ENCODE measurements around the gene ARF1. TPM values are rescaled to one million over a fixed set of nuclear protein-coding genes. Genes with fewer than 3 reads are reported as not detected.

ARF1 gene
- total and polyA plus RNA-seq, 10 of the 15 experiments (the other 5 are each of a cell fraction or from before 2014, with no cell fraction given), result 48.4 to 508 (median 283) TPM

- no peak for ATAC-seq
- CTCF ChIA-PET, result interaction anchor here (0.6 kb wide), 1 partner anchor 73 kb away, joined by 3 read pairs; no protein-coding TSS in a partner anchor
- no peaks in the 10 kb centered on the region for H3K27me3 ChIP-seq (replicated peaks in 1 of 2; ENCODE audit: control insufficient read depth in 2 of 2, insufficient read depth in 2 of 2, low read length in 1 of 2)
- H3K4me3 ChIP-seq, result no peak overlapping the region
- POLR2A ChIA-PET, result no interaction called here
- no peak for DNase-seq (ENCODE audit: low read depth, low spot score)
- H3K4me2 ChIP-seq (ENCODE audit: control insufficient read depth, insufficient read depth), result no peak overlapping the region
- no peak for FAIRE-seq
- no peak overlapping the region for H3K27ac ChIP-seq (ENCODE audit: control insufficient read depth, insufficient read depth)
- TF ChIP-seq NR2C2 (IDR thresholded peaks at IDR 0.05; ENCODE audit: borderline replicate concordance, control insufficient read depth, insufficient read length, low read depth), result peak; percentile 6
- TF ChIP-seq PKNOX1 (IDR thresholded peaks at IDR 0.05), result no peak
- H3K4me1 ChIP-seq (ENCODE audit: control insufficient read depth, insufficient read depth, low read length), result no peaks in the 10 kb centered on the region
- H2AFZ ChIP-seq (ENCODE audit: control insufficient read depth, low read depth, low read length), result no peak overlapping the region
- 54% methylated on average over 5 of the region's 5 CpGs for WGBS (ENCODE audit: insufficient coverage, insufficient replicate concordance, low lambda C conversion rate, missing lambda C conversion rate)
- H3K9ac ChIP-seq (ENCODE audit: control insufficient read depth, insufficient read depth, low read length), result no peak overlapping the region
- in situ Hi-C loops (cut with MboI) (no loop called here), intact Hi-C loops (cut with micrococcal nuclease; ENCODE audit: unreplicated experiment) (loop anchor here (5.0 to 10.0 kb wide), 2 partner anchors 70 to 308 kb away; no protein-coding TSS in a partner anchor)
- H3K9me3 ChIP-seq (replicated peaks; ENCODE audit: control insufficient read depth, insufficient read depth, low read length), result no peaks in the 10 kb centered on the region
- no TSS peak for BruUV-seq (replicated peaks)
- H3K36me3 ChIP-seq (ENCODE audit: control insufficient read depth in 2 of 2, insufficient read depth in 2 of 2, low read length in 1 of 2), result no peaks in the 10 kb centered on the region
- no peaks in the 10 kb centered on the region for H3K79me2 ChIP-seq (ENCODE audit: control insufficient read depth, insufficient read depth, low read length)
- RAD21 ChIA-PET (ENCODE audit: unreplicated experiment), result interaction anchor here (1.5 to 2.3 kb wide), 2 partner anchors 73 to 74 kb away, joined by 4 to 17 read pairs; no protein-coding TSS in a partner anchor
- no peaks in the 10 kb centered on the region for H4K20me1 ChIP-seq (ENCODE audit: control insufficient read depth, insufficient read depth)
- SMC1A ChIA-PET (ENCODE audit: uncharacterized antibody, unreplicated experiment), result no interaction called here
Observed at GRCh38 chr1:228072658-228073043, 9.9 kb upstream of the ARF1 start.

- no peak for FAIRE-seq
- TF ChIP-seq, protein P1, sequence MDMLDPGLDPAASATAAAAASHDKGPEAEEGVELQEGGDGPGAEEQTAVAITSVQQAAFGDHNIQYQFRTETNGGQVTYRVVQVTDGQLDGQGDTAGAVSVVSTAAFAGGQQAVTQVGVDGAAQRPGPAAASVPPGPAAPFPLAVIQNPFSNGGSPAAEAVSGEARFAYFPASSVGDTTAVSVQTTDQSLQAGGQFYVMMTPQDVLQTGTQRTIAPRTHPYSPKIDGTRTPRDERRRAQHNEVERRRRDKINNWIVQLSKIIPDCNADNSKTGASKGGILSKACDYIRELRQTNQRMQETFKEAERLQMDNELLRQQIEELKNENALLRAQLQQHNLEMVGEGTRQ (IDR thresholded peaks at IDR 0.05; ENCODE audit: borderline replicate concordance, low read depth, low read length), result no peak
- TF ChIP-seq CUX1 (IDR thresholded peaks at IDR 0.05; ENCODE audit: insufficient replicate concordance, low read depth, low read length), result no peak
- no peak for TF ChIP-seq ZNF24 (IDR thresholded peaks at IDR 0.05)
- no peak for TF ChIP-seq ZBED1 (IDR thresholded peaks at IDR 0.05; ENCODE audit: borderline replicate concordance)
- TF ChIP-seq PML (IDR thresholded peaks at IDR 0.05; ENCODE audit: low read length), result no peak
Observed at GRCh38 chr1:228073061-228073856, 9.2 kb upstream of the ARF1 start.

More at GRCh38 chr1:228073061-228073856, 9.2 kb upstream of the ARF1 start:
- no peaks in the 10 kb centered on the region for H3K4me1 ChIP-seq (ENCODE audit: control insufficient read depth, insufficient read depth, low read length)
- ChIA-PET SMC1A (ENCODE audit: uncharacterized antibody, unreplicated experiment) (interaction anchor here (0.8 to 1.7 kb wide), 4 partner anchors 48 to 75 kb away, joined by 3 to 4 read pairs (median 4); no protein-coding TSS in a partner anchor), CTCF (interaction anchor here (0.6 to 2.7 kb wide), 4 partner anchors 68 to 75 kb away, joined by 3 to 16 read pairs (median 9); no protein-coding TSS in a partner anchor), RAD21 (ENCODE audit: unreplicated experiment) (interaction anchor here (1.0 to 2.3 kb wide), 3 partner anchors 67 to 75 kb away, joined by 3 to 17 read pairs (median 4); no protein-coding TSS in a partner anchor), POLR2A (no interaction called here)
- no peak for DNase-seq (ENCODE audit: low read depth, low spot score)
- no peak overlapping the region for H2AFZ ChIP-seq (ENCODE audit: control insufficient read depth, low read depth, low read length)
- H3K9ac ChIP-seq (ENCODE audit: control insufficient read depth, insufficient read depth, low read length), result no peak overlapping the region
- intact Hi-C loops (cut with micrococcal nuclease; ENCODE audit: unreplicated experiment), result loop anchor here (5.0 to 10.0 kb wide), 2 partner anchors 71 to 308 kb away; no protein-coding TSS in a partner anchor
- no TSS peak for BruUV-seq (replicated peaks)
- WGBS (ENCODE audit: insufficient coverage, insufficient replicate concordance, low lambda C conversion rate, missing lambda C conversion rate), result 46% methylated on average over 23 of the region's 23 CpGs
- no peak overlapping the region for H3K4me2 ChIP-seq (ENCODE audit: control insufficient read depth, insufficient read depth)
- H3K27me3 ChIP-seq (replicated peaks in 1 of 2; ENCODE audit: control insufficient read depth in 2 of 2, insufficient read depth in 2 of 2, low read length in 1 of 2), result no peaks in the 10 kb centered on the region
- H3K4me3 ChIP-seq, result no peak overlapping the region
- in situ Hi-C loops (cut with MboI), result no loop called here
- no peak for ATAC-seq
- no peaks in the 10 kb centered on the region for H3K79me2 ChIP-seq (ENCODE audit: control insufficient read depth, insufficient read depth, low read length)
- H3K27ac ChIP-seq (ENCODE audit: control insufficient read depth, insufficient read depth), result no peak overlapping the region
- H4K20me1 ChIP-seq (ENCODE audit: control insufficient read depth, insufficient read depth), result no peaks in the 10 kb centered on the region
- no peaks in the 10 kb centered on the region for H3K9me3 ChIP-seq (replicated peaks; ENCODE audit: control insufficient read depth, insufficient read depth, low read length)
- H3K36me3 ChIP-seq (ENCODE audit: control insufficient read depth in 2 of 2, insufficient read depth in 2 of 2, low read length in 1 of 2), result no peaks in the 10 kb centered on the region

Data from GM12878 (cell line).